Central memory CD8-positive, alpha-beta T cell (primary cell): ENCODE results near the gene PRR13.

Experiments
- ATAC-seq: fragments of 150-1000 bp; cut with Tn5 transposase; replicated peaks from 2 replicates; pipeline ENCODE4 v1.10.0; 2022; ENCODE audit warnings: mild to moderate bottlenecking, moderate FRiP score, moderate number of reproducible peaks; ENCODE audit not compliant: poor library complexity, severe bottlenecking; ENCODE audit errors: extremely low read depth
- DNase-seq, 2 donors: peaks; one replicate each; pipeline ENCODE4 v3.0.0; 2021; ENCODE audit warnings: low spot score in 2 of 2
- H3K27ac Mint-ChIP-seq: one replicate; pipeline ENCODE4 v1.8.0; 2022; ENCODE audit warnings: low read depth, mild to moderate bottlenecking, moderate library complexity, mixed read lengths
- H3K27me3 Mint-ChIP-seq: one replicate; pipeline ENCODE4 v1.8.0; 2022; ENCODE audit warnings: mixed read lengths
- H3K36me3 Mint-ChIP-seq: one replicate; pipeline ENCODE4 v1.8.0; 2022; ENCODE audit warnings: mild to moderate bottlenecking, moderate library complexity, mixed read lengths; ENCODE audit not compliant: insufficient read depth
- H3K4me1 Mint-ChIP-seq: one replicate; pipeline ENCODE4 v1.8.0; 2022; ENCODE audit warnings: mixed read lengths
- H3K4me3 Mint-ChIP-seq: one replicate; pipeline ENCODE4 v1.8.0; 2022; ENCODE audit warnings: mild to moderate bottlenecking, moderate library complexity, mixed read lengths
- H3K9me3 Mint-ChIP-seq: one replicate; pipeline ENCODE4 v1.8.0; 2022; ENCODE audit warnings: mixed read lengths

PRR13 gene

GRCh38 chr12:53493610-53494391, 52.3 kb downstream of the PRR13 start:
- Mint-ChIP-seq H3K27ac (peak overlapping the region; percentile 93), H3K36me3 (peaks cover 17% of the 10 kb centered on the region), H3K27me3 (no peaks in the 10 kb centered on the region), H3K4me1 (peaks cover 37% of the 10 kb centered on the region), H3K4me3 (peak overlapping the region; percentile 82), H3K9me3 (no peaks in the 10 kb centered on the region)
- DNase-seq (no peak), ATAC-seq (peak; percentile 10)
